ENCODE results near the gene FRMD1. TPM values are rescaled to one million over a fixed set of nuclear protein-coding genes. Genes with fewer than 3 reads are reported as not detected.

The FRMD1 gene
- total RNA-seq, 6 experiments from 2014 or later = 0.07 to 0.23 (median 0.12) TPM; not detected in 1

DNA sequence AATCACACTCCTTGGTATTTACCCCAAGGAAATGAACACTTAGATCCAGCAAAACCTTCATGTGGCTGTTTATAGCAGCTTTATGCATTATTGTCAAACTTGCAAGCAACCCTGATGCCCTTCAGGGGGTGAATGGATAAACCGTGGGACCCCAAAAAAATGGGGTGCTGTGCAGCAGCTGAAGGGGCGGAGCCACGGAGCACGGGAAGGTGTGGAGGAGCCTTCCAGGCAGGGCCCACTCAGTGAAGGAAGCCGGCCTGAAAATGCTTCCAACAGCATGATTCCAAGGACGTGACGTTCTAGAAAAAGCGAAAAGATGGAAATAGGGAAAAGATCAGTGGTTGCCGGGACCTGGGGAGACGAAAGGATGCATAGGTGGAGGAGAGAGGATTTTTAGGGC lies 25.6 kb upstream of the FRMD1 start:
- Histone ChIP-seq H3K9me3 (no peaks in the 10 kb centered on the region), H3K27ac (no peak overlapping the region), H3K36me3 (no peaks in the 10 kb centered on the region), H3K27me3 (no peaks in the 10 kb centered on the region), H3K4me1 (no peaks in the 10 kb centered on the region), H3K4me3 (no peak overlapping the region)
- no peak for ATAC-seq
- 73% methylated on average over 7 of the region's 10 CpGs for WGBS (ENCODE audit: insufficient coverage, low coverage, low lambda C conversion rate, missing lambda C conversion rate)
- intact Hi-C loops (cut with DNase I) = no loop called here
- DNase-seq = no peak
- TF ChIP-seq POLR2A (IDR thresholded peaks at IDR 0.05) = no peak
- TF ChIP-seq, protein P1, sequence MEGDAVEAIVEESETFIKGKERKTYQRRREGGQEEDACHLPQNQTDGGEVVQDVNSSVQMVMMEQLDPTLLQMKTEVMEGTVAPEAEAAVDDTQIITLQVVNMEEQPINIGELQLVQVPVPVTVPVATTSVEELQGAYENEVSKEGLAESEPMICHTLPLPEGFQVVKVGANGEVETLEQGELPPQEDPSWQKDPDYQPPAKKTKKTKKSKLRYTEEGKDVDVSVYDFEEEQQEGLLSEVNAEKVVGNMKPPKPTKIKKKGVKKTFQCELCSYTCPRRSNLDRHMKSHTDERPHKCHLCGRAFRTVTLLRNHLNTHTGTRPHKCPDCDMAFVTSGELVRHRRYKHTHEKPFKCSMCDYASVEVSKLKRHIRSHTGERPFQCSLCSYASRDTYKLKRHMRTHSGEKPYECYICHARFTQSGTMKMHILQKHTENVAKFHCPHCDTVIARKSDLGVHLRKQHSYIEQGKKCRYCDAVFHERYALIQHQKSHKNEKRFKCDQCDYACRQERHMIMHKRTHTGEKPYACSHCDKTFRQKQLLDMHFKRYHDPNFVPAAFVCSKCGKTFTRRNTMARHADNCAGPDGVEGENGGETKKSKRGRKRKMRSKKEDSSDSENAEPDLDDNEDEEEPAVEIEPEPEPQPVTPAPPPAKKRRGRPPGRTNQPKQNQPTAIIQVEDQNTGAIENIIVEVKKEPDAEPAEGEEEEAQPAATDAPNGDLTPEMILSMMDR (IDR thresholded peaks at IDR 0.05) = no peak

DNA sequence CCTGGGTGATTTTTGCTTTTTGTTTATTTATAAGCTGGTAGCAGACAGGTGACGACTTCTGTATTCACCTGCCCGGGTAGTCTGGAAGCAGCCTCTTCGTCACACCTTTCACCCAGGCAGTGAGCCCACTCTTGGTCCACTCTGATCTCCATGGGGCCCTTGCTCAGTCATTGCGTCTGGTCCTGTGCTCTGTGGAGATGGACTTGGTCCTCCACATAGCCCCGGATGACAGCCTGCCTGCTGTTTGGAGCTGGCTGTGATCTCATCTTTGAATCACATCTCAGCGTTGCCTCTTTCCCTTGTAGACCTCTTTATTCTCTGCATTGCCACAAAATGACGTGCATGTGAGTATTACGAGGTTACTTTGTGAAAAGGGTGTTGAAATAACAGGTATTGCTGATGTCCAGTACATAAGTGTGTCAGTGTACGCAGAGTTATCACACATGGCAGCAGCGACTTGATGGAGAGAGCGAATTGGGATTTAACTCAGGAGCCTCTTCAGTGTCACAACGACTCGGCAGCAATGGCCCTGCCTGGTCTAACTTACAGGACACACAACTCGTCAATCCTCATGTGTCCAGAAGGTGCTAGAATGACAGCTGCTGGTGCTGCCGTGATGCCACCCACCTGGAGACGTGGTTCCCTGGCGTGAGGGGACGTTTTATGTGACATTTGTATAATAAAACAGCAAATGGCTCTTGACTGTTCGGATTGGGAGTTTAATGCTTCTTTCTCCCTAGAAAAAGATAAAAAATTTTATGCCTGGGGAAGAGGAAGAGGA lies 24.2 kb upstream of the FRMD1 start:
- Histone ChIP-seq H3K36me3 (no peaks in the 10 kb centered on the region), H3K9me3 (no peaks in the 10 kb centered on the region), H3K27me3 (no peaks in the 10 kb centered on the region), H3K27ac (no peak overlapping the region), H3K4me1 (no peaks in the 10 kb centered on the region), H3K4me3 (no peak overlapping the region)
- no peak for TF ChIP-seq POLR2A (IDR thresholded peaks at IDR 0.05)
- TF ChIP-seq, protein P1 (IDR thresholded peaks at IDR 0.05) = no peak
- intact Hi-C loops (cut with DNase I) = no loop called here
- WGBS (ENCODE audit: insufficient coverage, low coverage, low lambda C conversion rate, missing lambda C conversion rate) = 47% methylated on average over 11 of the region's 19 CpGs
- ATAC-seq = no peak
- DNase-seq = peak in 1 of 3 donors; percentile 10

DNA sequence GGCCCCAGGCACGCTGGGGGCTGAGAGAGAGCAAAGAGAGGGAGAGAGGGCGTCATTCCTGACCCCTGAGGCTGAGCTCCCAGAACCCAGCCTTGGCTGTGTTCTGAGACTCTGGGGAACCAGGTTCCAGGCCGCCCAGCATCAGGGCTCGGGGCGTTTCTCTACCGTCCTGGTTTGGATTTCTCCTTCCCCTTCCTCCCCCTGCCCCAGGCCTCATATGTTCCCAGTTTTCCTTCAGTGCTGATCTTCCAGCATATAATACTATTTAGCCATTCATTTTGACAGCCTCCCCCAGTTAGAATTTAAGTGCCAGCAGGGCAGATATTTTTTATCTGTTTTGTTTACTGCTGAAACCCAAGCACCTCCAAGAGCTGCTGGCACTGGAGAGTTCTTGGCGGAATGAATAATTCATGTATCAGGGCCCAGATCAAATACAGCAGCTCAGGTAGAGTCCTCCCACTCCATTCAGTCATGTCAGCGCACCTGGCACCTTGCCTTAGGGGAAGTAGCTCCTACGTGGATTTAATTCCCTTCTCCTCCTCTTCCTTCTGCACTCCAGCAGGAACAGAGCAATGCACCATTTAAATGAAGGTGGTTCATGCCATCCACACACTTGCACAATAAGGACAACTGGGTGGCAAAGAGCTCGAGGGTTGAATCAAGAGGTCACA lies 23.4 kb upstream of the FRMD1 start:
- ATAC-seq (no peak), DNase-seq (peak in 1 of 3 donors; percentile 33)
- Histone ChIP-seq H3K4me1 (no peaks in the 10 kb centered on the region), H3K27ac (no peak overlapping the region), H3K9me3 (no peaks in the 10 kb centered on the region), H3K4me3 (no peak overlapping the region), H3K36me3 (no peaks in the 10 kb centered on the region), H3K27me3 (no peaks in the 10 kb centered on the region)
- intact Hi-C loops (cut with DNase I) = no loop called here
- 61% methylated on average over 7 of the region's 10 CpGs for WGBS (ENCODE audit: insufficient coverage, low coverage, low lambda C conversion rate, missing lambda C conversion rate)
- no peak for TF ChIP-seq POLR2A (IDR thresholded peaks at IDR 0.05)
- TF ChIP-seq, protein P1 (IDR thresholded peaks at IDR 0.05) = no peak

DNA sequence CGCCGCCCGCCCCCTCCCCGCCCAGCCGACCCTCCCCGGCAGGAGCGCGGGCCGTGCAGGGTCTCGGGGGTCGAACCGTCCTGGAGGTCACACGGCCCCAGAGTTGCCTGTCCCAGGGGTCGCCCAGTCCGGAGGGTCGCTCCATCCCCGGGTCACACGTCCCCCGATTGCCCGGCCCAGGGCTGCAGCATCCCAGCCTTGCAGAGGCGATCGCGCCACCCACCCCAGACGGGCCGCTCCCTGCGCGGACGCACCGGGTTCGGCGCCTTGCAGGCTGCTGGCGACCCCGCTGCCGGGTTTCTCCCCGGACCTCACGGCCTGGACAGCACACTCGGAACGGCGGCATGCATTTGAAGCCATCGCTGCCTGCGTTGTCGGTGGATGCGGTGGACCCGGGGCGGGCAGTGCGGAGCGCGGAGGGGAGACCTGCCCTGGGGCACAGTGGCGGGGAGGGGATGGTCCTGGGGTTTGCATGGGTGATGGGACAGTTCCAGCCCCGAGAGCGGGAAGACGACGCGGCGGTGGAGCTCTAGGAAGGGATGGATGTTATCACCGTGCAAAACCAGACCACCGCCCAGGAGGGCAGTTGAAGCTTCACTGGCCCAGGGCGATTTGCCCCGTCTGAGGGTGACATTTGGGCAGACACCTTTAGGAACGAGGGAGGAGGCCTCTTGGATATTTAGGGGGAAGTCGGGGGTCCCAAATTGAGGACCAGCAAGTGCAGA lies 22.7 kb upstream of the FRMD1 start:
- DNase-seq (peak in 2 of 3 donors; percentile 10 to 48), ATAC-seq (no peak)
- Histone ChIP-seq H3K27me3 (no peaks in the 10 kb centered on the region), H3K4me3 (no peak overlapping the region), H3K36me3 (no peaks in the 10 kb centered on the region), H3K9me3 (no peaks in the 10 kb centered on the region), H3K4me1 (no peaks in the 10 kb centered on the region), H3K27ac (no peak overlapping the region)
- intact Hi-C loops (cut with DNase I) = no loop called here
- TF ChIP-seq POLR2A (IDR thresholded peaks at IDR 0.05) = no peak
- TF ChIP-seq, protein P1 (IDR thresholded peaks at IDR 0.05) = no peak
- 22% methylated on average over 32 of the region's 61 CpGs for WGBS (ENCODE audit: insufficient coverage, low coverage, low lambda C conversion rate, missing lambda C conversion rate)

Data from right lobe of liver (tissue), 6 donors.